Erythroblast (primary cell): ENCODE data around the gene AGBL2.
"Not testable (repeated sequence)": the region's sequence is repeated elsewhere in the genome, so short reads cannot be mapped to it uniquely, and the experiment has no call there.

Experiments
- GATA1 ChIP-seq: IDR thresholded peaks from 2 replicates; pipeline ENCODE4 v1.6.1; 2011; ENCODE audit warnings: low read depth, mild to moderate bottlenecking, control low read depth, low read length, moderate library complexity
- POLR2A ChIP-seq: IDR thresholded peaks from 2 replicates; pipeline ENCODE4 v1.6.1; 2011; ENCODE audit warnings: mild to moderate bottlenecking, low read length

GRCh38 chr11:47742494-47742893 lies 27.3 kb upstream of the AGBL2 start:
- TF ChIP-seq POLR2A, GATA1: not testable (repeated sequence)
